GM13976 (cell line): ENCODE results near the gene RNF2.
"Not testable (repeated sequence)": the region's sequence is repeated elsewhere in the genome, so short reads cannot be mapped to it uniquely, and the experiment has no call there.

Experiments
- DNase-seq: peaks from one replicate; pipeline ENCODE4 v3.0.0; 2012; ENCODE audit warnings: low spot score
- in situ Hi-C: fragments of 300-500 bp; cut with MboI; formaldehyde crosslinking; loops from one replicate; pipeline ENCODE4 v1.12.0; 2022; ENCODE audit warnings: low sequenced_read_pairs, mixed read lengths, inconsistent platforms; ENCODE audit not compliant: unreplicated experiment
- TF ChIP-seq, protein P1 (sequence below): IDR thresholded peaks from 2 replicates; pipeline ENCODE4 v1.5.1; 2012; ENCODE audit warnings: borderline replicate concordance, mild to moderate bottlenecking; ENCODE audit not compliant: insufficient read depth; ENCODE audit errors: extremely low read depth, missing control alignments, control extremely low read depth

The RNF2 gene

DNA sequence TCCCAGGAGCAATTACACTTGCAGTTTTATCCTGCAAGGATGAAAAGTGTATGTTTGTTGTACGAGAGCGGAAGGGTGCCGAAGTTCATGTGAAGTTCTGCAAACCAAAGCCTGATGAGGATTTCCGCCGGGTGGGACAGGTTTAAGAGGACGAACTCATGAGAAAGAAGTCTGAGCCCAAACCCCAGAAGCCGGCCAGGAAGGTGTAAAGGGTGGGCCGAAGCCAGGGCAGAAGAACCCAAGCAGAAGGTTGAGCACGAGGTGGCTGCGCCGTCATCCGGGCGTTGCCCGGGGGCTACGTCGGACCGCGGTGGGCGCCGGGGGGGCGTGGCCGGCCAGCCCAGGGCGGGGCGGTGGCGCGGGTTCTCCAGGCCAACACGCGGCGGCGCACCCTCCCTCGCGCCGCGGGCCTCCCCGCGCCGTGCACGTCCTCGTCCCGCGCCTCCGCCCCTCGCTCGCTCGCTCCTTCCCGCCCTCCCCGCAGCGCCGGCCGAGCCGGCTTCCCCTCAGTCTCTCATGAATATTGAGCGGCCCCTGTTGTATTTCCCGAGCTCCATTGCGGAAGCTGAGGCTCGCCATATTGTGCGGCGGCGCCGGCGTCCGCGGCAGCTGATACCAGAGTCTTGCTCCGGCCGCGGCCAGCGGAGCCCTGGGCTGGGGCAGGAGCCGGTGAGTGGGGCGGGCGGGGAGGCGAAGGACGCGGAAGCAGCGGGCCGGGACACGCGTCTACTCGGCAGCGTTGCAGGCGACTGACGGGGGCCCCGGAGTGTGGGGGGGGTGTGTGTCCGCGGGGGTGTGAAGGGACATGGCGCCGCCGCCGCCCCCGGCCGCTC, at the start of gene RNF2:
Gene RNF2 (plus strand): TSS at position 578 of the 833 bp plus-strand sequence. CDS start 41,996 bp downstream, outside the sequence.
- TF ChIP-seq, protein P1, sequence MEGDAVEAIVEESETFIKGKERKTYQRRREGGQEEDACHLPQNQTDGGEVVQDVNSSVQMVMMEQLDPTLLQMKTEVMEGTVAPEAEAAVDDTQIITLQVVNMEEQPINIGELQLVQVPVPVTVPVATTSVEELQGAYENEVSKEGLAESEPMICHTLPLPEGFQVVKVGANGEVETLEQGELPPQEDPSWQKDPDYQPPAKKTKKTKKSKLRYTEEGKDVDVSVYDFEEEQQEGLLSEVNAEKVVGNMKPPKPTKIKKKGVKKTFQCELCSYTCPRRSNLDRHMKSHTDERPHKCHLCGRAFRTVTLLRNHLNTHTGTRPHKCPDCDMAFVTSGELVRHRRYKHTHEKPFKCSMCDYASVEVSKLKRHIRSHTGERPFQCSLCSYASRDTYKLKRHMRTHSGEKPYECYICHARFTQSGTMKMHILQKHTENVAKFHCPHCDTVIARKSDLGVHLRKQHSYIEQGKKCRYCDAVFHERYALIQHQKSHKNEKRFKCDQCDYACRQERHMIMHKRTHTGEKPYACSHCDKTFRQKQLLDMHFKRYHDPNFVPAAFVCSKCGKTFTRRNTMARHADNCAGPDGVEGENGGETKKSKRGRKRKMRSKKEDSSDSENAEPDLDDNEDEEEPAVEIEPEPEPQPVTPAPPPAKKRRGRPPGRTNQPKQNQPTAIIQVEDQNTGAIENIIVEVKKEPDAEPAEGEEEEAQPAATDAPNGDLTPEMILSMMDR: no peak
- in situ Hi-C loops: loop anchor here (25.0 kb wide), 1 partner anchor 642 kb away; no protein-coding TSS in a partner anchor
- DNase-seq: peak; percentile 91

DNA sequence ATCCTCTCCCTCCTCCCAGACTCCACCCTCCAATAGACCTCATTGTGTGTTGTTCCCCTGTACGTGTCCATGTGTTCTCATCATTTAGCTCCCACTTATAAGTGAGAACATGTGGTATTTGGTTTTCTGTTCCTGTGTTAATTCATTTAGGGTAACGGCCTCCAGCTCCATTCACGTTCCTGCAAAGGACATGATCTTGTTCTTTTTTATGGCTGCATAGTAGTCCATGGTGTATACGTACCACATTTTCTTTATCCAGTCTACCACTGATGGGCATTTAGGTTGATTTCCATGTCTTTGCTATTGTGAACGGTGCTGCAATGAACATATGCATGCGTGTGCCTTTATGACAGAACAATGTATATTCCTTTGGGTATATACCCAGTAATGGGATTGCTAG, 45.4 kb upstream of the RNF2 start:
- in situ Hi-C loops: loop anchor here (25.0 kb wide), 1 partner anchor 162 kb away; the partner anchor contains the start of genes SWT1 and TRMT1L
- DNase-seq: not testable (repeated sequence)

DNA sequence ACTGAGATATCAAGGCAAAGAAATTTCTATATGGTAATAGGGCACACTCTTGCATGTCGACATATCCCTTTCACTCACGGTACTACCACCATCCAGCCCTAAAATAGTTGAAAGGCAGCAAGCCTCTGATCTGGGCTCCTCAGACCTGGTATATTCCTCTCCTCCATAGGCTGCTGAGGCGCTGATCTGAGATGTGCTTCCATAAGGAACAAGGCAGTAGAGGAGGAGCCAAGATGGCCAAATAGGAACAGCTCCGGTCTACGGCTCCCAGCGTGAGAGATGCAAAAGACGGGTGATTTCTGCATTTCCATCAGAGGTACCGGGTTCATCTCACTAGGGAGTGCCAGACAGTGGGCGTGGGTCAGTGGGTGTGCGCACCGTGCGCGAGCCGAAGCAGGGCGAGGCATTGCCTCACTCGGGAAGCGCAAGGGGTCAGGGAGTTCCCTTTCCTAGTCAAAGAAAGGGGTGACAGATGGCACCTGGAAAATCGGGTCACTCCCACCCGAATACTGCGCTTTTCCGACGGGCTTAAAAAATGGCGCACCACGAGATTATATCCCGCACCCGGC, 44.0 kb upstream of the RNF2 start:
- in situ Hi-C loops, DNase-seq: not testable (repeated sequence)

DNA sequence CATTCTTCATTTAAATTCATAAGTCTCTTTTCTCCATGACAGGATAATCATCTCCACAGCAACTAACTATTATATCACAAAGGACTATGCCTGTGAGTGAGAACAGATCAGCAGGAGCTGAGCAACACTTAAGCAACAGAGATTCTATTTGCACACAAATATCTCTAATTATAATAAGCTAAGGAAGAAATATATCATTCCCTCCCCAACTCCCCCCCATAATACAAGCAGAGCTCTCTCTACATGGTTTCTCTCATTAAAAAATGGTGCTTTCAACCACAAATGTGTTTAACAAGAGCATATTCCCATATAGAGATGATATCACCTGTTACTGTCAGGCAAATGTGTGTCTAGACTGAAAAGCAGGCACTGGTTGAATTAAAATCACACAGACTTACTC, 36.5 kb upstream of the RNF2 start:
- DNase-seq: no peak
- TF ChIP-seq, protein P1: no peak
- in situ Hi-C loops: no loop called here

DNA sequence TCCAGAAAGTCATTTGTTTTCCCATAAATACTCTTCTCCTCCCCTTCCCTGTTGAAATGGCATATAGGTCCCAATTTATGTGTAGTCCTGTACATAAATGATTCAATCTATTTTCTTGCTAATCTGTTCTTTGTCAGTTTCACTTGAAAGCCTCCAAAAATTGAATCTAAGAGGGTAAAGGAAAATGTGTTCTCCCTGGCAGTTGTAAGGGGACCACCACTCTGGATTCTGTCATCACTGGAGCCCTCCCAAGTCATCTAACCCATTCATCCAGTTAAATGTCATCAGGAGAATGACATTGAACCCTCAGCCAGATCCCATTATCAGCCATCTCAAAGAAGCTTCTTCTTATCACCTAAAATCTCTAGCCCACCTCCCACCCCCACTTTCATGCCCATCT, 35.0 kb upstream of the RNF2 start:
- DNase-seq: no peak
- in situ Hi-C loops: no loop called here
- TF ChIP-seq, protein P1: no peak

DNA sequence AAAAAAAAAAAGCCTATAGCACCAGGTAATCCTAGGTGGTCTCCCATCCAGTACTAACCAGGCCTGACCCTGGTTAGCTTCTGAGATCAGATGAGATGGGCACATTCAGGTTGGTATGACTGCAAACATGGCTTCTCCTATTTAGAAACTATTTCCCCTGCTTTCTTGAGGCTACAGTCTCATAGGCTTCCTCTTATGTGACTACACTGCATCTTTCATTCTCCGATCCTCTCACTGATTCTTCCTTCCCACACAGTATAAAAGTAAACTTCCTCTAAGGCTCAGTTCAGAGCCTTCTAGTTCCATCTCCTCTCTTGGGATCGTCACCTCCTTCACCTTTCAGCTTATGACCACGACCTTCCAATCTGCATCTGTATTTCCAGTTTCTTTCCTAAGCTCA, 30.4 kb upstream of the RNF2 start:
- TF ChIP-seq, protein P1: no peak
- DNase-seq: no peak
- in situ Hi-C loops: no loop called here

DNA sequence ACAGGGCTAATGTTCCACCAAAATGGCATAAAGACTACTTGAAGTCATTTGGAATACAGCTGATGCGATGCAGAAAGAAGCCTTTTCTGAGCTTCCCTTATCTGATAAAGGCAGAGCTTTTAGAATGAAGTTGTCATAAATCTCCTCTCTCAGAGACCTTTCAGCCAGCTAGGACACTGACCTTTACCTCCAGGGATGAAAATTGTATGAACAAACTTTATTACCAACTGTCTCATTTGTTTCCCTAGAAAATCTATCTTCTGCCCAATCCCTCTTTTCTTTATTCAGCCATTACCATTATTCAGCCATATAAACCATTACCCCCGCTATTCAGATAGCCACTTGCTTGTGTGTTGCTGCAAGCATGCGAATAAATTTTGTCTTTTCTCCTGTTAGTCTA, 29.7 kb upstream of the RNF2 start:
- TF ChIP-seq, protein P1: no peak
- in situ Hi-C loops: no loop called here
- DNase-seq: no peak

DNA sequence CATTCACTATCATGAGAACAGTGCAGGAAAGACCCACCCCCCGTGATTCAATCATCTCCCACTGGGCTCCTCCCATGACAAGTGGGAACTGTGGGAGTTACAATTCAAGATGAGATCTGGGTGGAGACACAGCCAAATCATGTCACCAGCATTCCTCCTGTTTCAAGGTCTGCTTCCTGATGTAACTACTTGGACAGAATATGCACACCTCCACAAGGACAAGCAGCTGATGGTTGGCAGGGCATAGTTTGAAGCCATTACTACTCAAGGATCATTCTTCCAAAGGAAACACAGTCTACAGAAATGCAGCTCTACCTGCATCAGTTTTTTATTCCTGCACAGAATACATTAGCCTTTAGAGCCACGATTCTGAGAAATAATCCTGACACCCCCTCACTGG, 28.5 kb upstream of the RNF2 start:
- no peak for DNase-seq
- TF ChIP-seq, protein P1: no peak
- in situ Hi-C loops: no loop called here
